NCI-H1694 (cell line): ENCODE measurements around the gene TMEM14B.
"Not testable (repeated sequence)": the region's sequence is repeated elsewhere in the genome, so short reads cannot be mapped to it uniquely, and the experiment has no call there.

ENCODE experiments used
- DNase-seq: peaks from one replicate; lab custom pipeline; 2025; lab: John Stamatoyannopoulos, UW

Gene TMEM14B

GRCh38 chr6:10746915-10747250 lies 722 bp upstream of the TMEM14B start:
- DNase-seq: no peak

GRCh38 chr6:10749734-10750133 lies 2.1 kb downstream of the TMEM14B start:
- no peak for DNase-seq

- not testable (repeated sequence) for DNase-seq
These were observed 3.0 kb downstream of the TMEM14B start for GRCh38 chr6:10750568-10750967.

- not testable (repeated sequence) for DNase-seq
These were observed 4.2 kb downstream of the TMEM14B start for GRCh38 chr6:10751757-10752156.

- DNase-seq: no peak
These were observed 8.5 kb downstream of the TMEM14B start for GRCh38 chr6:10756085-10756484.

- DNase-seq: peak; percentile 35
These were observed 11.8 kb downstream of the TMEM14B start for GRCh38 chr6:10759312-10759839.

GRCh38 chr6:10759884-10760329 lies 12.3 kb downstream of the TMEM14B start:
- no peak for DNase-seq

- no peak for DNase-seq
These were observed 15.4 kb downstream of the TMEM14B start for GRCh38 chr6:10763006-10763405.

GRCh38 chr6:10769419-10769818 lies 21.8 kb downstream of the TMEM14B start:
- no peak for DNase-seq

GRCh38 chr6:10771371-10771894 lies 23.8 kb downstream of the TMEM14B start:
- no peak for DNase-seq

- DNase-seq: no peak
These were observed 30.6 kb downstream of the TMEM14B start for GRCh38 chr6:10778230-10778629.

- no peak for DNase-seq
These were observed 31.5 kb downstream of the TMEM14B start for GRCh38 chr6:10779076-10779475.

GRCh38 chr6:10791673-10792072 lies 44.1 kb downstream of the TMEM14B start:
- DNase-seq: no peak

GRCh38 chr6:10792101-10792500 lies 44.5 kb downstream of the TMEM14B start:
- no peak for DNase-seq

GRCh38 chr6:10793035-10793434 lies 45.4 kb downstream of the TMEM14B start:
- no peak for DNase-seq

GRCh38 chr6:10793695-10794094 lies 46.1 kb downstream of the TMEM14B start:
- no peak for DNase-seq

- no peak for DNase-seq
These were observed 46.6 kb downstream of the TMEM14B start for GRCh38 chr6:10794239-10794638.

- DNase-seq: no peak
These were observed 53.2 kb downstream of the TMEM14B start for GRCh38 chr6:10800810-10801209.

- peak; percentile 72 for DNase-seq
These were observed 53.7 kb downstream of the TMEM14B start for GRCh38 chr6:10801224-10801848.
